ENCODE data around the gene LRRC18. TPM values are rescaled to one million over a fixed set of nuclear protein-coding genes. Genes with fewer than 3 reads are reported as not detected.

LRRC18 gene
- total and polyA plus RNA-seq, 2 donors (not counting 1 experiment from before 2014, with no cell fraction given), result not detected

DNA sequence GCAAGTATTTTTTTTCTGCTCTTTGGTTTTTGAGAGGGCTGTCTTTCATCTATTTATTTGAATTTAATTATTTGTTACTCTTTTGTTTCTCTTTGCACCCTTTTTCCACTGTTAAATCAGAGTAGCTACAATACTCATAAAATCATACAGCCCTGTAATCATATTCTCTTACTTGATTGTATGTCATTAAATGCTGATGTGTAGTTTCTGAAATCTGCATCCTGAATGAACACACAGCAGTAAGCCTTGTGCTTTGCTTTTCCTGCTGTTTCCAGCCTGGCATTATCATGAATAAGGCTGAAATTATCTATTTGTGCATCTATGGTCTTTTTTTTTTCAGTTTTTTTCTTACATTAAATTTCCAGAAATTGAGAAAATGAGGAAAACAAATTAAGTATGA is 4.1 kb downstream of the LRRC18 start:
- ChIA-PET CTCF (no interaction called here), POLR2A (no interaction called here)
- Mint-ChIP-seq H3K4me3 (no peak overlapping the region), H3K27me3 (no peaks in the 10 kb centered on the region), H3K4me1 (no peaks in the 10 kb centered on the region), H3K9me3 (ENCODE audit: insufficient read depth) (no peaks in the 10 kb centered on the region), H3K27ac (no peak overlapping the region)
- peaks cover 40% of the 10 kb centered on the region for H4K20me1 ChIP-seq (ENCODE audit: control insufficient read depth, insufficient read depth, low read length, poor library complexity, severe bottlenecking)
- H3K27me3 ChIP-seq (replicated peaks in 1 of 4; ENCODE audit: control extremely low read depth in 1 of 4, control insufficient read depth in 3 of 4, insufficient read depth in 4 of 4, low read length in 3 of 4), result no peaks in the 10 kb centered on the region
- no peak overlapping the region for H3K4me3 ChIP-seq (ENCODE audit: control extremely low read depth in 1 of 5, extremely low read depth in 1 of 5, insufficient read depth in 1 of 5, low read depth in 2 of 5, low read length in 4 of 5)
- intact Hi-C loops (cut with micrococcal nuclease), result no loop called here
- no peaks in the 10 kb centered on the region for H3K79me2 ChIP-seq (ENCODE audit: control insufficient read depth, insufficient read depth, low read length)
- H3K9me3 ChIP-seq (ENCODE audit: control extremely low read depth in 1 of 3, control insufficient read depth in 2 of 3, insufficient read depth in 1 of 3, low read length in 2 of 3), result no peaks in the 10 kb centered on the region
- ATAC-seq (ENCODE audit: low read depth), result no peak
- H3K27ac ChIP-seq (ENCODE audit: low read length in 2 of 2), result no peak overlapping the region
- H3K4me1 ChIP-seq (ENCODE audit: control insufficient read depth in 2 of 2, insufficient read depth in 2 of 2, low read length in 2 of 2), result no peaks in the 10 kb centered on the region
- no peak for TF ChIP-seq EZH2 (IDR thresholded peaks at IDR 0.05; ENCODE audit: borderline replicate concordance, insufficient read depth, low read depth, low read length, poor library complexity, severe bottlenecking)
- TF ChIP-seq, protein P1, sequence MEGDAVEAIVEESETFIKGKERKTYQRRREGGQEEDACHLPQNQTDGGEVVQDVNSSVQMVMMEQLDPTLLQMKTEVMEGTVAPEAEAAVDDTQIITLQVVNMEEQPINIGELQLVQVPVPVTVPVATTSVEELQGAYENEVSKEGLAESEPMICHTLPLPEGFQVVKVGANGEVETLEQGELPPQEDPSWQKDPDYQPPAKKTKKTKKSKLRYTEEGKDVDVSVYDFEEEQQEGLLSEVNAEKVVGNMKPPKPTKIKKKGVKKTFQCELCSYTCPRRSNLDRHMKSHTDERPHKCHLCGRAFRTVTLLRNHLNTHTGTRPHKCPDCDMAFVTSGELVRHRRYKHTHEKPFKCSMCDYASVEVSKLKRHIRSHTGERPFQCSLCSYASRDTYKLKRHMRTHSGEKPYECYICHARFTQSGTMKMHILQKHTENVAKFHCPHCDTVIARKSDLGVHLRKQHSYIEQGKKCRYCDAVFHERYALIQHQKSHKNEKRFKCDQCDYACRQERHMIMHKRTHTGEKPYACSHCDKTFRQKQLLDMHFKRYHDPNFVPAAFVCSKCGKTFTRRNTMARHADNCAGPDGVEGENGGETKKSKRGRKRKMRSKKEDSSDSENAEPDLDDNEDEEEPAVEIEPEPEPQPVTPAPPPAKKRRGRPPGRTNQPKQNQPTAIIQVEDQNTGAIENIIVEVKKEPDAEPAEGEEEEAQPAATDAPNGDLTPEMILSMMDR (IDR thresholded peaks at IDR 0.05), result no peak
- no peak overlapping the region for H3K4me2 ChIP-seq (replicated peaks; ENCODE audit: low read depth, low read length, poor library complexity, severe bottlenecking)
- H3K9ac ChIP-seq (ENCODE audit: low read length), result no peak overlapping the region
- no peak for DNase-seq
- H3K36me3 ChIP-seq (replicated peaks in 1 of 2; ENCODE audit: control extremely low read depth in 1 of 2, control insufficient read depth in 1 of 2, extremely low read depth in 1 of 2, insufficient read depth in 2 of 2, low read length in 1 of 2), result peaks cover 11 to 71% of the 10 kb centered on the region in 2 experiments
- H2AFZ ChIP-seq (ENCODE audit: insufficient read depth, low read depth, low read length, poor library complexity, severe bottlenecking), result no peak overlapping the region

DNA sequence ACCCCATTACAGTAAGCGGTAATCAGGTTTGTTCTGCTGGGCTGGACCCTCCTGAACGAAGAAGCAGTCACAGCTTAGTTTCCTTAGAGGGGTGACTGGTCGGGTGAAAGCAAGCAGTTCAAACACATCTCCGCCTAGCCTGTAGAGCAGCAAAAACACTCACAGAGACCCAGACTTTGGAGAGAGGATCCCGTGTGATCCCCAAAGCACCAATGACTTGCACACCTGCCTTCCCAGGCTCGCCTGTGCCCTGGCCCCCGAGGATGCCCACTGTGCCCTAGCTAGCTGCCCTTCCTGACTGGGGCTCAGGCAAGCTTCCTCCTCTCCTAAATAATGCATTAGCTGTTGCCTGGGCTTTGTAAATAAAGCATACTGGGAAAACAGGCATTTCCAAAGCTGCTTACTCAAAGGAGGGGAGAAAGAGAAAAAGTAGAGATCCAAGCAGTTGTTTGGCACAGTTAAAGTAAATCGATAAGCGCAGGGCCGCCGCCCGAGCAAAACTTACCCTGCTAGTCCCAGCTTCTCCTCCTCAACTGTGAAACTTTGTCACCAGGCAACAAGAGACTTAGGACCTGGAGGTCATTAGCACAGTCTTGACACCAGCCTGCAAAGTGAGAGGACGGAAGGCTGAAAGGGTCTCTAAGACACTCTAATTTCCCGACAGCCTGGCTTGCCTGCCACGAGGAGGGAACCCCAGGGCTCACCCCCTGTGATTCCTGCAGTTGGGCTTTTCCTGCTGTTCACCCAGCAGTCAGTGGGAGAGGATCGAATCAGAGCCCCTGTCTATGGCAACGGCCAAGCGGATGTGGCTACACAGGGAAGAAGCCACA is 4.8 kb downstream of the LRRC18 start:
- Mint-ChIP-seq H3K27ac (no peak overlapping the region), H3K27me3 (no peaks in the 10 kb centered on the region), H3K9me3 (ENCODE audit: insufficient read depth) (no peaks in the 10 kb centered on the region), H3K4me3 (no peak overlapping the region), H3K4me1 (no peaks in the 10 kb centered on the region)
- 92% methylated on average over 17 of the region's 18 CpGs for WGBS (ENCODE audit: insufficient coverage)
- Histone ChIP-seq H3K4me2 (replicated peaks; ENCODE audit: low read depth, low read length, poor library complexity, severe bottlenecking) (no peak overlapping the region), H3K4me3 (ENCODE audit: control extremely low read depth in 1 of 5, extremely low read depth in 1 of 5, insufficient read depth in 1 of 5, low read depth in 2 of 5, low read length in 4 of 5) (no peak overlapping the region), H3K9ac (ENCODE audit: low read length) (no peak overlapping the region), H3K27ac (ENCODE audit: low read length in 2 of 2) (no peak overlapping the region), H3K27me3 (replicated peaks in 1 of 4; ENCODE audit: control extremely low read depth in 1 of 4, control insufficient read depth in 3 of 4, insufficient read depth in 4 of 4, low read length in 3 of 4) (no peaks in the 10 kb centered on the region), H2AFZ (ENCODE audit: insufficient read depth, low read depth, low read length, poor library complexity, severe bottlenecking) (no peak overlapping the region), H4K20me1 (ENCODE audit: control insufficient read depth, insufficient read depth, low read length, poor library complexity, severe bottlenecking) (peaks cover 33% of the 10 kb centered on the region), H3K79me2 (ENCODE audit: control insufficient read depth, insufficient read depth, low read length) (no peaks in the 10 kb centered on the region), H3K9me3 (ENCODE audit: control extremely low read depth in 1 of 3, control insufficient read depth in 2 of 3, insufficient read depth in 1 of 3, low read length in 2 of 3) (no peaks in the 10 kb centered on the region), H3K4me1 (ENCODE audit: control insufficient read depth in 2 of 2, insufficient read depth in 2 of 2, low read length in 2 of 2) (no peaks in the 10 kb centered on the region), H3K36me3 (replicated peaks in 1 of 2; ENCODE audit: control extremely low read depth in 1 of 2, control insufficient read depth in 1 of 2, extremely low read depth in 1 of 2, insufficient read depth in 2 of 2, low read length in 1 of 2) (peaks cover 9 to 70% of the 10 kb centered on the region in 2 experiments)
- ChIA-PET CTCF (no interaction called here), POLR2A (no interaction called here)
- ATAC-seq (ENCODE audit: low read depth) (no peak), DNase-seq (no peak)
- intact Hi-C loops (cut with micrococcal nuclease), result no loop called here
- TF ChIP-seq, protein P1 (IDR thresholded peaks at IDR 0.05), result no peak
- TF ChIP-seq EZH2 (IDR thresholded peaks at IDR 0.05; ENCODE audit: borderline replicate concordance, insufficient read depth, low read depth, low read length, poor library complexity, severe bottlenecking), result no peak
